Fibroblast of skin of scalp (primary cell): ENCODE data around the gene TAF1B.

Source experiments
- DNase-seq: peaks from one replicate; pipeline ENCODE4 v3.0.0-alpha.2; 2013

TAF1B gene

DNA sequence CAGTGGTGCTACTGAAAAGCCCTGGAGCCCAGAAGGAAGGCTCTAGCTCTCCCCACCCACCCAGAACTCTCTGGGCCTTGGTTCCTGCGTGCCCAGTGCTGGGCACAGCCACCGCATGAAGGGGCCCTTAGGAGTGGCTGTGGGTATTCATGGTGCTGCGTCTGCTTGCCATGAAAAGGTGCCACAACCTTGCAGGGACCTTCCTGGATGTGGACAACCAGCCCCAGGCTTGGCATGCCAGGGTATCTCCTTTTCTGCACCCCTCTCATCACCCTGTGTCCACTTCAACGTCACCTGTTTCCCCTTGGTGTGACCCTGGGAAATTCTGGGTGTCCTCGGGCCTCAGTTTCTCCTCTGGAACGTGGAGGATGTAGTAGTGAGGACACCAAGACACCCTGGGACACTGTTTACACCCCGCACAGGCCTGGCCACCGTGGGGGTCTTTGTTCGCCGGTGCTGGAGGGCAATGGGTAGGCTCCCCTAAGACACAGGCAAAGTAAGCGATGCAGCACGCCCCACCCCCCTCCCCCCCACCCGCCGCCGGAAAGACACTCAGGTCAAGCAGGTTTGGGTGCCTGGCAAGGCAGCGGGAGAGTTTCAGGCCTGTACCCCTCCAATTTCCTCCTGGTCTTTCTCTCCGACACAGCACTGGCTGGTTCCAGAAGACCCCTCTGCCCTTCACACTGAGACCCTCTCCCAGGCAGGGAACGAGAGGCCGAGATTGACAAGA lies 34.8 kb upstream of the TAF1B start:
- DNase-seq: no peak

DNA sequence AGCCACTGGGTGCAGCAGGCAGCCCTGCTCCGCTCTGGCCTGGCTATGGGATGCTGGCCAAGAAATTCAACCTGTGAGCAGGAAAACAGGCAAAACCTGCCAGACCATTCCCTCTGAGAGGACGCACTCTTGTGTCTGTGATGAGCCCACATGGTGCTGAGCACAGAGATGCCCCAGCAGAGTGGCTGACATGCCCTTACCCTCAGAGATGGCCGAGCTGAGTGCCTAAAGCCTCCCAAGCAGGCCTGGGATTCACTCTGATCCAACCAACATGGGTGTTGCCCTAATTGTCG lies 34.3 kb upstream of the TAF1B start:
- no peak for DNase-seq

DNA sequence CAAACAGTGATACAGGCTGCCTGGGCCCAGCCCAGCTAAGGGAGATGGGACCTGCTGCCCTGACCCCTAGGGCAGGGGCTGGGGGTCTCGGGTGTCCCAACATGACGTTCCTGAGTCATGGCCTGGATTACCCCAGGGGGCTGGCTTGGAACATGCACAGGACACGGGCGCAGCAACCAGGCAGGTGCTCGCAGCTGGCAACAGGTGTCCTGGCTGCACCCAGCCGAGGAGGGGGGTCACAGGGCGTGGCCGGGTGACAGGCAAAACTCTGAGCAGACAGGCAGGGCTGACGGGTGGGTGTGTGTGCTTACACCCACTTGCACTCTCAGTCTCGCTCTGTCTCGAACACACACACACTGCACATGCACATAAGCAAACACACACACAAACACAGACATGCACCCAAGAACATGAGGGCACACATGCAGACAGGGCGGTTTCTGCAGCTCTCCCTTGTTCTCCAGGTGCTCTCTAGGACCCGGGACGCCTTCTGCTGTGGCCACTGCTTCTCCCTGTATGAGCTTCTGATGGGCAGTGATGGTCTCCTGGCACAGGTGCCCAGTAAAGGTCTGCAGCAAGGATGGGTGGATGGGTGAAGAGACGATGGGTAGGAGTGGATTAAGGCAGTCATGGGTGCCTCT lies 33.7 kb upstream of the TAF1B start:
- DNase-seq: no peak

GRCh38 chr2:9811216-9811615 lies 32.1 kb upstream of the TAF1B start:
- DNase-seq: no peak

DNA sequence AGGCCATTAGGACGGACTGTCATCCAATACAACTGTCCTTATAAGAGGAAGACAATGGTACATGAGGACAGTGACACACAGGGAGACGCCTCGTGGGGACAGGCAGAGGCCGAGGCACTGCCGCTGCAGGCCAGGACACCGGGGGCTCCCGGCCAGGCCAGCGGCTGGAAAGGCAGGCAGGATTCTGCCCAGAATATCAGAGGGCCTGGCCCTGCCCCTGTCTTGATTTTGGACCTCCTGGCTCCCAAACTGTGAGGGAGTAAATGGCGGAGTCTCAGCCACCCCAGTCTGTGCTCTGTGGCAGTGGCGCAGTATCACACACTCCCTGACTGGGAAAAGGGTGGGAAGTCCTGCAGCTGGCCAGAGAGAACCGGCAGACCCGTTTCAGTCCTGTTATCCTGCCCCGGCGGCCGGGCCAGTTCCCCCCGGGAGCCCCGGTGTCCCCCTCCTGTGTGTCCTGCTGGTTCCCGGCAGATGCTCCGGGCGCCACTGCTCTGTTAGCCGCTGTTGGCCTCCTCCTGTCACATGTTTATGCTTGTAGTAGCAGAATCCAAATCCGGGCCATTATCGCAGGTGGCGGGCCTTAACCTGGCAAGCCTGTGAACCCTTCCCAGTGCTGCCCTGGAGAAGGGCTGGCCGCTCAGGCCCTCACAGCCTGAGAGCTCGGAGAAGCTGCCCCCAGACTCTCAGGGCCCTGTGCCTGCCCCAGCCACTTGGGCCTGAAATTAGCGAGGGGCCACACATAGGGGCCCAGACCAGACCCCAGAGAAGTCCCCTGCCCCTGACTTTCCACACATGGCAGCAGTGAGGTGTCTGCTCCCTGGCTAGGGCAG lies 31.4 kb upstream of the TAF1B start:
- DNase-seq: no peak

DNA sequence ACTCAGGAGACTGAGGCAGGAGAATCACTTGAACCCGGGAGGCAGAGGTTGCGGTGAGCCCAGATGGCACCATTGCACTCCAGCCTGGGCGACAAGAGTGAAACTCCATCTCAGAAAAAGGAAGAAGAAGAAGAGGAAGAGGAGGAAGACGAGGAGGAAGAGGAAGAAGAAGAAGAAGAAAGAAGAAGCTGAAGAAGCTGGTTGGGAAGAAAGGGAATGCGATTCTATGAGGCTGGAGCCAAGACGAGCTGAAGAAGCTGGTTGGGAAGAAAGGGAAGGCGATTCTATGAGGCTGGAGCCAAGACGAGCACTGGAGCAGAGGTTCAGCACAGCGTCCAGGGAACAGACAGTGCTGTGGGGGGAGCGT lies 30.3 kb upstream of the TAF1B start:
- no peak for DNase-seq

GRCh38 chr2:9813312-9814128 lies 29.8 kb upstream of the TAF1B start:
- DNase-seq: peak; percentile 65

DNA sequence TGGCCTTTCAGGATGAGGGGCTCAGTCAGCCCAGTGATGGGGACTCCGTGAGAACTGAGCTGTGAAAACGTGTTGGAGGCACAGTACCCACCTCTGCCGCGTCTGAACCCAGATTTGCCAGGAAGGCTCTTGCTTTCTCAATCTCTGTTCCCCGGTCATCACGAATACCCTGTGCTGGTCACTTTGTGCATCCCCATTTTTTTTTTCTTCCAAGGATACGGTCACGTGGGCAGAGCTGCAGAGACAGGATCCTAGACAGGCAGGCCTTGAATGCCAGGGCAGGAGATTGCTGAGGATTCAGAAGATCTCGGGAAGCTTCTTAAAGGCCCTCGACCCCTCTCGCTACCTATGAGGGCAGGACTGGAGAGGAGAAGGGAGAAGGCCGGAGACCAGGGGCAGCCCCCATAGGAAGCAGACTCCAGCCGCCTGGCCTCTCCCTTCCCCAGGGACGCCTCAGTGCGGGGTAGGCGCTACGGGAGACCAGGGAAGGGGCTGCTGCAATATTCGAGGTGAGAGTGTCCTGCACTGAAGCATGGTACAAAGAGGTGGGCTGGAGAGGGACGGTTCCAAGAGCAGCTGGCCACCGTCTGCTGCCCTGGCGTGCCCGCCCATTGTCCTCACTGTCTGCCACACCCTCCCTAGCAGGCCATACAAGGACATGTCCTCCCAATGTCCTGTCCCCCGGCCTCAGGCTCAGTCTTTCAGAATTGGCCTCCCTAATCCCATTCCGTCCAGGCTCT lies 29.0 kb upstream of the TAF1B start:
- no peak for DNase-seq

GRCh38 chr2:9815076-9815475 lies 28.2 kb upstream of the TAF1B start:
- DNase-seq: no peak

DNA sequence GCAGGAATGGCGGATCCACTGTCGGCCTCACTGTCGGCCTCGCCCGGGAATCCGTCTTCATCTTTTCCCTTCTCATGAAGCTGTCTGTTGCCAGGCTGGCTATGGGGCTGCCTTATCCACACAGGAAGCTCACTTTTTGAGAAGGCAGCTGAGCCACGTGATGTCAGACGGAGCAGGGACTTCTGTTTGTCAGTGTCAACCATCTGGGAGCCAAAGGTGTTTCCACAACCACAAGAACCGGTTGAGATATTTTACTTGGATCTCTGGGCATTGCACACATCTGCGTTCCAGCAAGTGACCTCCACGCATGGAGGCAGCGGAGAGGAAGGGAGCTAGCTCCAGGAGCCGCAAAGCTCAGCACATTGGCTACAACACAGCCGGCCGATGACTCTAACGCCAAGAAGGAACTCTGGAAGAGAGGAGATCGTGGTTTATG lies 27.4 kb upstream of the TAF1B start:
- DNase-seq: no peak

DNA sequence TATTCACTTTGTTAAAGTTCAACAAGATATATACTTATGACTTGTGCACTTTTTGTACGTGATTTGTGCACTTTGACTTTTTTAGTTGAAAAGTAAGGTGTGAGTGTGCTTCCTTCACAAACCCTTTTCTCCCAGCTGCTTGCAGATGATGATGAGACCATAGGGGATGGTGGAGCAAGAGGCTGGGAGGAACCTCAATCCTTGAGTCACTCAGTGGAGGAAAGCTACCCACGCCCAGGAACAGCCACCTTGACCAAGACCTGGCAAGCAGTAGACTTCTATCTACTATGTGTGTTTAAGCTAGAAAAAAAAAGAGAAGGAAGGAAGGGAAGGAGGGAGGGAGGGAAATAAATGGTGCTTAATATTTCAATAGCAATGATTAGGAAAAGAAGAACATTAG lies 25.2 kb upstream of the TAF1B start:
- DNase-seq: no peak

DNA sequence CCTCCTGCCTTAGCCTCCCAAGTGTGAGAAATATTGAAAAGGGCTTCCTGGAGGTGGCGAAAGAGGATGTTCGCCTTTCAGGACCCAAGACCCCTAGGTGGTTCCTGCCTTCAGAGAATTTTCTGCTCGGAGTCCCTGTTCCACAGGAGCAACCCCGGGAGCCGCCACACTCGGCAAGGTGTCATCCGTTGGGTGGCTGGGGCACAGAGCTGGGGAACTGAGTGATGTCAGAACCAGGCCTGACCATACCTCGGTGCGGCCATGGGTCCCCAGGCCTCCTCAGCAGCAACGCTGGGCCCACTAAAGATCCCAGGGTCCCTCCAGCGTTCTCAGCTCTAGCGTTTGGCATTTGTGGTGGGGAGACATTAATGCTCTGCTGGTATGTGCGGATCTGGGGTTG lies 23.7 kb upstream of the TAF1B start:
- no peak for DNase-seq

- DNase-seq: peak; percentile 51
Observed at GRCh38 chr2:9820020-9820973, 23.0 kb upstream of the TAF1B start.

DNA sequence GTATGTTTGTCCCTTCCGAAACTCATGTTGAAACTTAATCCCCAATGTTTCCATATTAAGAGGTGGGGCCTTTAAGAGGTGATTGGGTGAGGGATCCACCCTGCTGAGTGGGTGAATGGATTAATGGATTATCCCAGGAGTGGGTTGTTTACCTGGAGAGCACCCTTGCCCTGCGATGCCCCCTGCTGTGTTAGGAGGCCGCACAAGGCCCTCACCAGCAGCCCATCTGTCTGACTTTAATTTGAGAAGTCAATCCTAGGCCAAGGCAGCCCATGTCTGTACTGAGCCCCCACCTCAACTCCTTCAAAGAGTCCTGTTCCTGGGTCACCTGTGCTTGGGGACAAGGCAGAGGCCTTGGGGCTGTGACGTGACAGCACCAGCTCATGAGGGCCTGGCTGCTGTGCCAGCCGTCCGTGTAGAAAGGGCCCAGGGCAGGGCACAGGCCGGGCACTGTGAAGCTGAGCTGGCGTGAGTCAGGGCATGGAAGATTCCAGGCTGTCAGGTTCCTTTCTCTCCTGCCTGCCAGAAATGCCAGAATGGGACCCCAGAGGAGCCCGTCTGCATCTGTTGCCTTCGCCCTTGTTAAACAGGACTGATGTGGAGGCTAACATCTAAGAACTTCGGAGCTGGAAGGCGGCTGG lies 21.3 kb upstream of the TAF1B start:
- DNase-seq: no peak

DNA sequence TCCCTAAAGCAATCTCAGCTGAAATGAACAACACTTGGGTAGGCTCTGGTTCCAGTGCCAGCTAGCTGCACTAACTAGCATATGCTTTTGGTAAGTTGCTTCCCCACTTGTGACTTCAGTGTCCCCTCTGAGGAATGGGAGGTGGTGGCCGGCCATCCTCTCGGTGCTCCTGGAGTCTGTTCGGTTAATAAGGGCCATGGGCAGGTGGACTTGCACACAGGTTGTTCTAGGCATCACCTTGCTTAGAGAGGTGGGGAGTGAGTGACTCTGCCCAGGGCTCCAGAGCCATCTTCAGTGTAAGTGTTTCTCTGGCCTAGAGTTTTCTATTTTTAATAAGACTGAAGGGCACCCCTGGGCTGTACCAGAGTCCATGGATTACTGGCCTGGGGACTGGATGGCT lies 18.8 kb upstream of the TAF1B start:
- DNase-seq: no peak

- DNase-seq: no peak
Observed at GRCh38 chr2:9824956-9825720, 18.1 kb upstream of the TAF1B start.

DNA sequence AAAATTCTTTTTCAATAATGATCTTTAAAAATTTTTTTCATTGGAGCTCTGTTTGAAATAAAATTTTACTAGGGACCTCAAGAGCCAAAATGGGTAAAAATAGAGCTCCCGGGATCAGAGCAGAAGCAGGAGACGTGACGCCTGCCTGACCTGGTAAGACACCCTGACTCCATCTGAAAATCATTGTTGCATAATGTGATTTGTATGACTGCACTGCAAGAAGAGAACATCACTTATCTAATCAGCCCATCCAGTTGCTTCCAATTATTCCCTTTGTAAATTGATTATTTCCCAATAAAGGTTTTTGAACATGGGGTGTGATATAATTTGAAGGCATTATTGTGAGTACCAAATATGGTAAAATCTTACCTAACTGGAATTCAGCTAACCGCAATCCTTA lies 17.1 kb upstream of the TAF1B start:
- DNase-seq: no peak

DNA sequence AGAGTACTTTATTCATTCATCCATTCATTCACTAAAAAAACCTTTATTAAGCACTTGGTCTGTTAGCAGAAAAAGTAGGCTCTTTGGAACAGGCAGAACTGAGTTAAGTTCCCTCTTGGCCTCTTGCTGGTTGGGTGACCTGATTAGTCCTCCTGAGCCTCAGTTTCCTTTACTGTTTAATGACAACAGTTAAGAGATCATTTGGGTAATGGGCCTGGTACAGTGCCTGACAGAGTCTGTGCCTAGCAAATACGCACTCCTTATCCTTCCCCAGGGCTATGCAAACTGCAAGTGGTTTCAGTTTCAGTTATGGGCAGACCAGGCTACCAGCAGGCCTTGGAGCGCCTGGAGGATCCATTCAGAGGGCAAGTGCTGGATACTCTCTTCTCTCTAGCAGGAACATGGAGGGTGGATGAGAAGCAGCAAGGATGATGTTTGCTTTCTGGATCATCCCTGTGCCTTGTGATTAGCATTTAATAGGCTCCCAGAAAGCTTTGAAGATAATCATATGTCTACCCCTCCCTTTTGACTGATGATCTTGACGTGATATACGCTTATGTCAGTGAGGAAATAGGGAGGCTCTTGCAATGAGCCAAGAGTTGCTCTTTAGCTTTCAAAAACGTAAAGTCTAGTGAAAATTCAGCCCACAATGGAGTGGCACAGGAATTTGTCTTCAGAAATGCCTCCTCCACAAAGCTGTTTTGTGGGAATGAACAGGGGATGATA lies 12.4 kb upstream of the TAF1B start:
- DNase-seq: no peak

DNA sequence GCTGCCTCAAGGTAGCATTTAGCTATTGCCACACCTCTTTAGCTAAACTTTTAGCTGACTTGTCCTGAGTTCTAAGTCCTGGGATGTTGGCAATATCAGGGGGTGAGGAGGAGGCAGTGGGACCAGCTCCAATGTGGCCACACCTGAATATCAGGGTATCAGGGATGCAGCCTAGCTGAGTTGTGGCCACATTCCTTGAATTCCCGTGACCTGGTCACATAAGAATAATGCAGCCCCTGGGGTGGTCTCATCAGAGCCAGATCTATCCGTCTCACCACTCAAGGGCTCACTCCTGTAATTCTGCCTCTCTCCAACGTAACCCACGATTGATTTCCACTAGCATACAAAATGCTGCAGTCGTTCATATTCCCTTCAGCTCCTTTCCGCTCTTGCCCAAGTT lies 11.6 kb upstream of the TAF1B start:
- DNase-seq: no peak
